Fibroblast of mammary gland (primary cell): ENCODE results near the gene UBE2G1.
A peak's percentile ranks its signal among the peaks of the same experiment; 100 is the strongest.

ENCODE experiments used
- DNase-seq: peaks from one replicate; pipeline ENCODE4 v3.0.0-alpha.2; 2010; ENCODE audit warnings: low read depth
- H3K4me3 ChIP-seq: 2 replicates; pipeline ENCODE4 v1.5.1; 2011; ENCODE audit warnings: low read depth, mild to moderate bottlenecking, low read length, moderate library complexity; ENCODE audit not compliant: control insufficient read depth
- TF ChIP-seq, protein P1 (sequence below): conservative IDR thresholded peaks from 2 replicates; pipeline ENCODE4 v1.5.1; 2011; ENCODE audit warnings: low read depth, low read length, inconsistent platforms; ENCODE audit not compliant: control insufficient read depth, insufficient read depth

UBE2G1 gene

GRCh38 chr17:4366327-4367063, at the start of gene UBE2G1:
TSS of gene UBE2G1 (minus strand) at chr17:4366675. CDS start at chr17:4366316, 359 bp downstream.
- H3K4me3 ChIP-seq = peak within 1 kb of the TSS; percentile 46
- peak; percentile 94 for DNase-seq
- TF ChIP-seq, protein P1, sequence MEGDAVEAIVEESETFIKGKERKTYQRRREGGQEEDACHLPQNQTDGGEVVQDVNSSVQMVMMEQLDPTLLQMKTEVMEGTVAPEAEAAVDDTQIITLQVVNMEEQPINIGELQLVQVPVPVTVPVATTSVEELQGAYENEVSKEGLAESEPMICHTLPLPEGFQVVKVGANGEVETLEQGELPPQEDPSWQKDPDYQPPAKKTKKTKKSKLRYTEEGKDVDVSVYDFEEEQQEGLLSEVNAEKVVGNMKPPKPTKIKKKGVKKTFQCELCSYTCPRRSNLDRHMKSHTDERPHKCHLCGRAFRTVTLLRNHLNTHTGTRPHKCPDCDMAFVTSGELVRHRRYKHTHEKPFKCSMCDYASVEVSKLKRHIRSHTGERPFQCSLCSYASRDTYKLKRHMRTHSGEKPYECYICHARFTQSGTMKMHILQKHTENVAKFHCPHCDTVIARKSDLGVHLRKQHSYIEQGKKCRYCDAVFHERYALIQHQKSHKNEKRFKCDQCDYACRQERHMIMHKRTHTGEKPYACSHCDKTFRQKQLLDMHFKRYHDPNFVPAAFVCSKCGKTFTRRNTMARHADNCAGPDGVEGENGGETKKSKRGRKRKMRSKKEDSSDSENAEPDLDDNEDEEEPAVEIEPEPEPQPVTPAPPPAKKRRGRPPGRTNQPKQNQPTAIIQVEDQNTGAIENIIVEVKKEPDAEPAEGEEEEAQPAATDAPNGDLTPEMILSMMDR = no peak

DNA sequence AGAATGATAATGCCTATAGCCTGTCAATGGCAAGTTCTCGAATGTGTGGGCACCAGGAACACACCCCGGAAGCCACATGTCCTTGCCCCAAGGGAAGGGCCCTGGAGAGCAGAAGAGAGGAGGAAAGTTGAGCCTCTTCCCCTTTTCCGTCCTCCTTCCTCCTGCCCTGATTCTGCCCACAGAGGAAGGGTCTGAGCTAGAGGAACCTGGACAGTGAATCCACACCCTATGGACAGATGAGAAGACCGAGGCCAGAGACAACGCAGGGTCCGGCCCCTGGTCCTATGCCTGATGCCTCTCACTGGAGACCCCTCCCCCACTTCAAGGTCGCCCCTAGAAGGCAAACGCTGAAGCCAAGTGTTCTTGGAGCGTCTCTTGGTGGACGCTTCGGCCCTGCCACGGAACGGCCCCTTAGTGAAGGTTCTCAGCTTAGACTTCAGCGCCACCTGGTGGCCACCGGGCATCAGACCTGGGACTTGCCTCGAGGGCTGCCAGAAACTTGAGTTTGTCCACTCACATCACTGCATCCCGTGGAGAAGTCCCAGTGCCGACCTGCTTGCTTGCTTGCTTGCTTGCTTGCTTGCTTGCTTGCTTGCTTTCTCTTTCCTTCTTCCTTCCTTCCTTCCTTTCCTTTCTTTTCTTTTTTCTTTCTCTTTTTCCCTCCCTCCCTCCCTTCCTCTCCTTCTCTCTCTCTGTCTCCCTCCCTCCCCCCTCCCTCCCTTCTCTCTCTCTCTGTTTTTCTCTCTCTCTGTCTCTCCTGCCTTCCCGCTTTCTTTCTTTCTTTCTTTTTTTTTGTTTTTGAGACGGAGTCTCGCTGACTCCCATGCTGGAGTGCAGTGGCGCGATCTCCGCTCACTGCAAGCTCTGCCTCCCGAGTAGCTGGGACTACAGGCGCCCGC, 46.7 kb upstream of the UBE2G1 start:
- no peak overlapping the region for H3K4me3 ChIP-seq
- TF ChIP-seq, protein P1 = peak; percentile 90
- DNase-seq = peak; percentile 89

DNA sequence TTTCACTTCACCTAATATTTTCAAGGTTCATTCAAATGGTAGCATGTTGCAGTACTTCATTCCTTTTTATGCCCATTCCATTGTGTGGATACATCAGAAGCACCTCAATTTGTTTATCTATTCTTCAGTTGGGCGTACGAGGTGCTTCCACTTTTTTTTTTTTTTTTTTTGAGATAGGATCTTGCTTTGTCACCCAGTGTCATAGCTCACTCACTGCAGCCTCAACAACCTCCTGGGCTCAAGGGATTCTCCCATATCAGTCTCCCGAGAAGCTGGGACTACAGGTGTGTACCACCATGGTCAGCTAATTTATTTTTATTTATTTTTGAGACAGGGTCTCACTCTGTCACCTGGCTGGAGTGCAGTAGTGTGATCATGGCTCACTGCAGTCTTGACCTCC, 44.7 kb upstream of the UBE2G1 start:
- H3K4me3 ChIP-seq = no peak overlapping the region
- DNase-seq = no peak
- TF ChIP-seq, protein P1 = no peak

GRCh38 chr17:4409659-4410058, 43.2 kb upstream of the UBE2G1 start:
- TF ChIP-seq, protein P1 = no peak
- H3K4me3 ChIP-seq = no peak overlapping the region
- peak; percentile 64 for DNase-seq

DNA sequence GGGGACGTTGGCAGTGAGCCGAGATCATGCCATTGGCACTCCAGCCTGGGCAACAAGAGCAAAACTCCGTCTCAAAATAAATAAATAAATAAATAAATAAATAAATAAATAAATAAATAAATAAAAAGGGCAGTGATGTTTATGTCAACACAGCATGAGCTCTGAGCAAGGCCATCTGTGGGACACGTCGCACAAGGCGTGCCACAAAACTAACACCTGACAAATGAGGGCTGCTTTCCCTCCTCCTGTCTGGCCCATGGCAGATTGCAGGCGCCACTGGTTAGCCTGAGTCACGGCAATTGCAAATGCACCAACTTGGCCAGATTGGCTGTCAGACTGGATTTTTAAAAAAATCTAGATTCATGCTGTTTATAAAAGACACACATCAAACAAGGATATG, 41.4 kb upstream of the UBE2G1 start:
- peak; percentile 6 for DNase-seq
- TF ChIP-seq, protein P1 = no peak
- no peak overlapping the region for H3K4me3 ChIP-seq

DNA sequence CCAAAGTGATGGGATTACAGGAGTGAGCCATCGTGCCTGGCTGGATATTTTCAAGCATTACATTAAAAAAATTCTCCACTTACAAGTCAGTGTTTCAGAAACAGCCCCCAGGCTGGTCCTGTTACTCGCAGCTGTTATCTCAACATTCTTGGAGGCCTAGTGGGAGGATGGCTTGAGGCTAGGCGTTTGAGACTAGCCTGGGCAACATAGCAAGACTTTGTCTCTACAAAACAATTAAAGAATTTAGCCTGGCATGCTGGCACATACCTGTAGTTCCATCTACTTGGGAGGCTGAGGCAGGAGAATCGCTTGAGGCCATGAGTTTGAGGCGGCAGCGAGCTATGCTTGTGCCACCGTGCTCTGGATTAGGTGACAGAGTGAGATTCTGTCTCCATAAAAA, 40.7 kb upstream of the UBE2G1 start:
- no peak overlapping the region for H3K4me3 ChIP-seq
- no peak for DNase-seq
- TF ChIP-seq, protein P1 = no peak
